GM18951 (cell line): ENCODE data around the gene RYR1.

Experiments used
- POLR2A ChIP-seq: IDR thresholded peaks from 4 replicates; pipeline ENCODE4 v1.6.1; 2011; ENCODE audit warnings: mild to moderate bottlenecking; ENCODE audit not compliant: insufficient read length, insufficient read depth; ENCODE audit errors: extremely low read depth
- in situ Hi-C: fragments of 300-500 bp; cut with MboI; formaldehyde crosslinking; loops from one replicate; pipeline ENCODE4 v1.12.0; 2022; ENCODE audit warnings: low sequenced_read_pairs, mixed read lengths, inconsistent platforms; ENCODE audit not compliant: unreplicated experiment

Gene RYR1

DNA sequence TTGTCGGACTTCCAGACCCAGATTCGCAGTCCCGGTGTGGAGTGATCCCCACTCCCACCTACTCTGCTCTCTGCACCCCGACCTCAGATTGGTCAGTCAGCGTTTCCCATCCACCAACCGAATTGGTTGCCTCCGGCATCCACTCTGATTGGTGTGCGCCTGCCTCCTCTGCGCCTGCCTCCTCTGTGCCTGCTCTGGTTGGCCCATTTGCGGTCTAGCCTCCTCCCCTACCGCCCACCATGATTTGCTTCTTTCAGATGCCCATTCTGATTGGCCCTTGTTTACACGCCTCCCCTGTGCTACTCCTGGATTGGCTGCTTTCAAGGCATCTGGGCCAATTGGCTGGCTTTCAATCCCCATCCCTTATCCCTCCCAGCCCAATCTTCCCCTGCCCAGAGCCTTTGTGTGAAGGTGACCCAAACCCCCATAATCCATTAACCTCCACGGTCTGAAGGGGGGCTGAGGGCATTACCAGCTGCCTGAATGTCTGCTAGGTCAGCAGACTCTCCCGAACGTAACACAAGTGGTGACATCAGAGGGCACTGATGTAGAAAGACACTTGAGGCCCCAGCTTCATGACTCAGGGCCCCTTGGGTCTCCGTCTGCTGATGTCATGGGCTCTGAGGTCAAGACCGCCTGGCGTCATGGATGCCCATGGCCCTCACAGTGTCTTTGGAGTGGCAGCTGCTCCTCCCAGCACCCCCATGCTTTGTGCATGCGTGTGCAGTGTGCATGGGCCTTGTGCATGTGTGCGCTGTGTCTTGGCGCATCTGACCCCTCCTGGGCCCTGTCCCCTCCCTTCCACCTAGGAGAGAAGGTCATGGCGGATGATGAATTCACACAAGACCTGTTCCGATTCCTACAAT lies 103.8 kb downstream of the RYR1 start:
- no peak for TF ChIP-seq POLR2A
- in situ Hi-C loops: no loop called here

DNA sequence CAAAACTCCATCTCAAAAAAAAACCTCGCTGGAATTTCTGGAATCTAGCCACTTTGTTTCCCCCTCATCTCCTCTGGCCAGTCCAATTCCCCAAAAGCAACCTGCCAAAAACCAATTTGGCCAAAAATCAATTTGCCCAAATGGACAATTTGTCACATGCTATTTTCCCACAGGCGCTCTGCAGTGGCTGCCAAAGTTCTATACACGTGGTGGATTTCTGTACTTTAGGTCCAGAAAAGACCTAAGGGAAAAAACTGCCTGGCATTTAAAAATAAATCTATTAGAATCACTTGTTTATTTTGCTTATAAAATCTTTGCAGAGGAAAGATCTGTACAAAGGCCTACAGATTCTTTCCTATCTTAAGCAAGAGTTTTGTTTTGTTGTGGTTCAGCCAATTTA lies 104.9 kb downstream of the RYR1 start:
- no peak for TF ChIP-seq POLR2A
- in situ Hi-C loops: no loop called here

- in situ Hi-C loops: no loop called here
These were observed 105.5 kb downstream of the RYR1 start for GRCh38 chr19:38538793-38539528.

DNA sequence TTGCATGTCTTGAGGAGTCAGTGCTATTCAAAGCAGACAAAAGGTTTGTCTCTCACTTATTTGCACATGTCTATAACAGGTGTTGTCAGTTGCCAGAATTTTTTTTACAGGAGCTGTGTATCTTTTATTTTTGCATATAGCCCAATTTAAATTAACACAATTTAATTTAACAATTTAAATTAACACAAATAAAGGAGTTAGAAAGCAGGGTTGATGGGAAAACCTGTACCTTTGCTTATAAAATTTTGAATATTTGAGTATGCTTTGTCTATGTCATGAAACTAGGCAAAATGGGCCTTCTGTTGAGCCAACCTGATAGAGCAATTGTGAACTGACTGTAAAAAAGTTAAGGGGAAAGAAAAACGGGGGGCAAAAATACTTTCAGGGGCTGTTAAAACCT lies 106.3 kb downstream of the RYR1 start:
- in situ Hi-C loops: loop anchor here (10.0 kb wide), 1 partner anchor 395 kb away; the partner anchor contains the start of genes MRPS12 and SARS2
- TF ChIP-seq POLR2A: no peak

More at GRCh38 chr19:38538793-38539528, 105.5 kb downstream of the RYR1 start:
- no peak for TF ChIP-seq POLR2A

DNA sequence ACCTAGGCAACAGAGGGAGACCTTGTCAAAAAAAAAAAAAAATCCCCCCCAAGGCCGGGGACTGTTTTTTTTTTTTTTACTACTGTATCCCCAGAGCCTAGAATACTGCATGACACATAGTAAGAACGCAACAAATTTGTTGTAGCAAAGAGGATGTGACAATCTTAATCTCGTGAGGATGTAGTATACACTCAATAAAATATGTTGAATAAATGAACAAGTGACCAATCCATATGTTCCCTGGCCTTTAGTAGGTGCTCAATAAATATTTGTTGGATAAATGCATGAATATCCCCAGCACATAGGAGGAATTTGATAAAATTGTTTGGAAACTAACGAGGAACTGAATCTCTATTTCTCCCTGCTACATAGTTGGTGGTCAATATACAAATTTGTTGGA lies 108.5 kb downstream of the RYR1 start:
- TF ChIP-seq POLR2A: no peak
- in situ Hi-C loops: loop anchor here (10.0 kb wide), 1 partner anchor 393 kb away; the partner anchor contains the start of genes MRPS12 and SARS2

GRCh38 chr19:38543286-38543806 lies 109.9 kb downstream of the RYR1 start:
- in situ Hi-C loops: loop anchor here (10.0 kb wide), 1 partner anchor 391 kb away; the partner anchor contains the start of genes MRPS12 and SARS2
- no peak for TF ChIP-seq POLR2A

DNA sequence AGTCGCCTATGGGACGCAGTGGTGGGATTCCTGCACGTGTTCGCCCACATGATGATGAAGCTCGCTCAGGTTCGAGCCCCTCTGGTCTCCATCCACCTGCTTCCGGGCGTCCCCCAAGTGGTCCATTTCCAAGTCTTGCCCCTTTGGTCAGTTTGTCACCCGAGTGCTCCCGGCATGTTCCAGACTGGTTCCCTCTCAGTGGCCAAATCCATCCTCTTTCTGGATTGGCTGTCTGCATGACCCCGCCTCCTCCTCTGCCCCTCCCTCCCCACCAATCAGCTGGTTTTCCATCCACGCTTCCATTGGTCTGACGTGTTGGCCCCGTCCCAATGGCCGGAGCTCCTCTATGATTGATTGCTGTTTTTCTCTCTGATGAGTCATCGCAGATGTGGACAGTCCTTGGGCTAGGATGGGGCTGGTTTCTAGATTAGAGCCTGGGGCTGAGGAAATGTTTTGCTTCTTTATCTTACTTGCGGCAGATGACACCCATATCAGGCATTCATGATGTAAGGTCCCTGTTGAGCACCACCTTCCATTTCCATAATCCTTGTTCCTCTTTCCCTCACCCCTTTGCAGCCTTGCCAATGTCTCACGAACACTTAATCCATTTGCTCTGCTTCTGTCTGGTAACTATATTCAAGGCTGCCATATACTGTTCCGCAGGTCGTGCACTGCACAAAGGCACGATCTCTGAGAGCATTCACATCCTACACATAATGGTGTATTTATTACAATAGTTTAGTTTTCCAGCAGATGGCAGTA lies 110.5 kb downstream of the RYR1 start:
- no peak for TF ChIP-seq POLR2A
- in situ Hi-C loops: loop anchor here (10.0 kb wide), 1 partner anchor 391 kb away; the partner anchor contains the start of genes MRPS12 and SARS2

- in situ Hi-C loops: loop anchor here (5.0 to 10.0 kb wide), 2 partner anchors 88 to 390 kb away; partner anchors contain the start of genes MRPS12 and SARS2
- no peak for TF ChIP-seq POLR2A
These were observed 111.3 kb downstream of the RYR1 start for GRCh38 chr19:38544569-38545315.

- no peak for TF ChIP-seq POLR2A
- in situ Hi-C loops: loop anchor here (5.0 to 10.0 kb wide), 2 partner anchors 87 to 389 kb away; partner anchors contain the start of genes MRPS12 and SARS2
These were observed 112.1 kb downstream of the RYR1 start for GRCh38 chr19:38545596-38545995.

- no peak for TF ChIP-seq POLR2A
- in situ Hi-C loops: loop anchor here (5.0 to 10.0 kb wide), 2 partner anchors 85 to 387 kb away; partner anchors contain the start of genes MRPS12 and SARS2
These were observed 113.9 kb downstream of the RYR1 start for GRCh38 chr19:38547421-38547820.

GRCh38 chr19:38549061-38549460 lies 115.6 kb downstream of the RYR1 start:
- in situ Hi-C loops: loop anchor here (5.0 to 10.0 kb wide), 2 partner anchors 83 to 386 kb away; partner anchors contain the start of genes MRPS12 and SARS2
- TF ChIP-seq POLR2A: no peak
